ENCODE data around the gene HGF.
"Not testable (repeated sequence)": the region's sequence is repeated elsewhere in the genome, so short reads cannot be mapped to it uniquely, and the experiment has no call there.

The HGF gene

DNA sequence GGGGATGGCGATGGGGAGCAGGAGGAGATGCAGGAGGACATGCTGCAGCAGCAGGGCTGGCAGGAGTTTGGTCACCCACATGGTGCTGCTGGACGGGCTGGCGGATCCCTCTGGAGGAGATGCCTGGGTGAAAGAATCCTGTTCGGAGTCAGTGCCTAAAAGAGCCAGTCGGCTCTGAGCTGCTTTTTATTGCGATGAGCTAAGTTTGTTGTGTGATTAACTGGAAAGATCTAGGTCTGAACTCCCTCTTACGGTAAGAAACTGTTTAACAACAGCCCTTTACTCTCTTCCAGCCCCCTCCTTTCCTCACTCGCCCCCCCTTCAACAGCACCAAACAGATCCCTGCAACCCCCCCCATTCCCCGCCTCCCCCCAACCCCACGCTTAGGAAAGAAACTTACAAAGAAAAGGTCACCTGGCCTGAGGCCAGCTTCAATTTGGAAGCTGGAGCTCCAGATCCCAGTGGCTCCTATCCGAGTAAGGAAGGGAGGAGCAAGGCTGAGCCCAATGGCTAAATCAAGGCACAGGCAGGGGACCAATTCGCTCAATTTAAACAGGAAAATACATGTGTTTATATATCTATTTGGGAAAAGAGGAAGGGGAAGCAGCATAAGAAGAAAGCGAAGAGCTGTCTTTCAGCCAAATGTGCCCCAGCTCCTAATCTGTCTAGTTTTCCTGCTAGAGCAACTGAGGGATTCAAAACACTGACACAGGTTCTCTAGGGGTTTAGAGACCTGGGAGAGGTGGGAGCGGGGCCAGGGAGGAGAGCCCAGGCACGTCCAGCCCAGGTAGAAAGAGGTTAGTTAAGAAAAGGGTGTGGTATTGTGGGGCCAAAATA, at the start of gene HGF:
TSS of gene HGF (minus strand) at position 157 of the 837 bp plus-strand sequence. CDS start at position 81, 76 bp downstream.
- DNase-seq, result no peak

DNA sequence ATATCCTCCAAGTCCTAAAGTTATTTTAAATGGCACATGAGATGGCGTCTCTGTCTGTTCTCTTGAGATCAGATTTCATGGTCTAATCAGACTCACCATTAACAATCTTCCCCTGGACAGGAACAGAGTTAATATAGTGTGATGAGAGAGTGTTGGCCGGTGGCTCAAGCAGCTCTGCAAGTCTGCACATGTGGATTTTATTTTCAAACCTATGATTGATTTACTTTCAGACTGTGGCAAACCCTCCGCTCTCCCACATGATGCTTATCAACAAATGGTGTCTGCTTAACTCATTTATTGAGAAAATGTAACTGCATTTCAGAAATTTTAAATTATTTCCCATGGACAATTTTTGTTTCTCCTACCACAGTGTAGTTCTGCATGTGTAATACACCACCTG, 46.5 kb upstream of the HGF start:
- no peak for DNase-seq

DNA sequence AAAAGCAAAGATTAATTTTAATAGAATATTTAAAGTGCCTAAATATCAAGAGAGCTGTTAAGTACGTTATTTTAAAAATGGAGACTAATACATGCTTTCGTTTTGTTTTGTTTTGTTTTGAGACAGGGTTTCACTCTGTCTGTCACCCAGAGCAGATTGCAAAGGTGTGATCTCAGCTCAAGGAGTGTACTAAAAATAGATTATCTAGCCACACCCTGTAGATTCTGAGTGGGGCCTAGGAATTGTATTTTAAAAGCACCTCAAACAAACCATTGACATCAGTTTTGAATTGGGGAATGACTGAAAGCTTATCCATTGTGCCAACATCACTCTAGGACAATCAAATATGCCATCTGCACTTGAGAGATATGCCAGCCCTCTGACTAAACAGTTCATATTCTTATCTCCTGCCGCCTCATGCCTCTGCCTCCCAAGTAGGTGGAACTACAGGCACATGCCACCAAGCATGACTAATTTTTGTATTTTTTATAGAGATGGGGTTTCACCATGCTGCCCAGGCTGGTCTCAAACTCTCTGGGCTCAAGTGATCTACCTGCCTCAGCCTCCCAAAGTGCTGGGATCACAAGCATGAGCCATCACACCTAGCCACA, 43.1 kb upstream of the HGF start:
- not testable (repeated sequence) for DNase-seq

DNA sequence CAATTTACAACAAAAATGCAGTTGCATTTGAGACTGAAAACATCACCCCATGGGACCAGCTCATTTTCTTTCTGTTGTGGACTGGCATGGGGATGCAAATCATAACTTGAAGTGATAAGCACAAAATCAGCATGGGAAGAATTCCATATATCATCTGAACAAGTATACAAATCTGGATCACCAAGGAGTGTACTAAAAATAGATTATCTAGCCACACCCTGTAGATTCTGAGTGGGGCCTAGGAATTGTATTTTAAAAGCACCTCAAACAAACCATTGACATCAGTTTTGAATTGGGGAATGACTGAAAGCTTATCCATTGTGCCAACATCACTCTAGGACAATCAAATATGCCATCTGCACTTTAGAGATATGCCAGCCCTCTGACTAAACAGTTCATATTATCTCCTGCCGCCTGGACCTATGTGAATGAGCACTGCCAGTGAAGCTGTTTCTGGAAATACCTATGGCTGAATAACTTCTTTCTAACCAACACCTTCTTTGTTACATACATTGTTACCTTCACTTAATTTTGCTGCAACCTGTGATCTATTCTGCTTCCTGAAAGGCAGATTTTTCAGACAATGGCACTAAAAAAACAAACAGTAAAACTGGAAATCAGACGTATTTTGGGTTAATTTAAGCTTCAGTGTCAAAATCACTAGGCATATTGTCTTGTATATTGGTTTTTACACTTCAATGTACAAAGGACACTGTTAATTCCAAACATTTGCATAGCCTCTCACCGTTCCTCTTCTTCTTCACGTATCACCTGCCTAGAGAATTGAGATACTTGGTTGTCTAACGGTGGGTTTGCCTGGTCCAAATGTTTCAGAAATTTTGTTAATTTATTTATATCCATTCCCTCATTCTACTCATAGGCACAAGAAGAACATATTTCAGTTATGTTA, 42.4 kb upstream of the HGF start:
- no peak for DNase-seq

DNA sequence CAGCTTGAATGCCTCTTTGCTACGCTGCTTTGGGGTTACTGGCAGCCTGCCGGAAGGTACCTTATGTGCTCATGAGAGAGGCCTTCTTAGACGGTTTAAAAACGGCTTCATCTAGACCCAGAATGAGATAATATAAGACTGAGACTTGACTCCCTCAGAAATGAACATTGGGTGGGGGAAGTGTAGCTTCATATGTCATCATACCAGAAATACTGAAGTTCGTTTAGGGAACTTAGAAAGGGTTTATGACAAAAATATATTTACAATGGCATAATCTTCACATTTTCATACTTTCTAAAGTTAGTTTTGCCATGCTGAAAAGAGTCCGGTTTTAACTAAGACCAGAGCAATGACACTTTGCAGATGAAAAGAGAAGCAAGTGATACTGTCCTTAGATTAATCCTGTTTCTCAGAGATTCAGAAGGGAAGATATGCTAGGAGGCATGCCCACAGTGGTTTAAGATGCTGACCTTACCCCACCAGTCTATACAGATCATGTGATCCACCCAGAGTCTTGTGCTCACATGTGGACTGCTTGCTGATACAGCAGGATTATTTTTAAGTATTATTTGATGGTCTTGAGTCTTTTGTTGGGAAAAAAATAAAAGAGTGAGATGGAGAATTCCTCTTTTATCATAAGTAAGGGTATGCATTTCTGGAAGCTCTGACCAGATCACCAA, 40.8 kb upstream of the HGF start:
- DNase-seq, result no peak

DNA sequence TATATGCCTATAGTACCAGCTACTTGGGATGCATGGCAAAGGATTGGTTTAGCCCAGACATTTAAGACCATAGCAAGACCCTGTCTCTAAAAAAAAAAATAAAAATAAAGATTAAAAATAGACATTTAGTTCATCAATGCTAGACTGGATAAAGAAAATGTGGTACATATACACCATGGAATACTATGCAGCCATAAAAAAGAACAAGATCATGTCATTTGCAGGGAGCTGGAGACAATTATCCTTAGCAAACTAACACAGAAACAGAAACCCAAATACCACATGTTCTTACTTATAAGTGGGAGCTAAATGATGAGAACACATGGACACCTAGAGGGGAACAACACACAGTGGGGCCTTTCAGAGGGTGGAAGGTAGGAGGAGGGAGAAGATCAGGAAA, 38.5 kb upstream of the HGF start:
- DNase-seq, result not testable (repeated sequence)

DNA sequence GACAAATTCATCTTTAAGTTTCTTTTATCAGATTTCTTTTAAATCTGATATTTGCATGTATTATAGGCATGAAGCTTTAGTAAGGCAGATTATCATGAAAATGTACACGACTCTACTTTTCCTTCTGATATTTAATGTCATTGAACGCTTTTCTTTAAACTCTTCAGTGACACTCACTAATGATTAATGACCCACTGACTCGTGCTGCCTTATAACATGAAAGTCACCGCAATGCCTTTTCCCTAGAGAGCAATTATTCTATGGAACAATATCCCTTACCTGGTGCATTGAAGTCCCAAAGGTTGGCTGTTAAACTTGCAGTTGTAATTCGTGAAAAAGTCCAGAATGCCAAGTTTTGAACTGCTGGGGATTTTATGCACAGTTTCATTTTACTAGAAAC, 33.4 kb upstream of the HGF start:
- DNase-seq, result no peak

DNA sequence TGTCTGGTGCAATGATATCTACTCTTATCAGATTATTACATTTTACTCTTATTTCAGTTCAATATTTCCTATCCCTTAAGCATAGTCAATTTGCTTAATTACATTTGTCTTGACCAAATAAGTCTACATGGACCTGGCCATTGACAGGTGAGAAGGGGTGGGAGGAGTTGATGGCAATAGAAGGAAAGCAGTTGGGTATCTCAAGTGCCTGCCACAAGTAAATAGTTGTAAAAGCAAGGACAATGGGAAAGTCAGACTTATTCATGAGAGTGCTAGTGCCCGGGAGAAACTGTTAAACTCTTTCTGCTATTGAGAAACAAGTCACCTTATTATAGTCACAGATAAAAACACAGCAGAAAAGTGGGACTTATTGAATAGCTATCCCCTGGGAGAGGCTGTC, 32.4 kb upstream of the HGF start:
- no peak for DNase-seq

DNA sequence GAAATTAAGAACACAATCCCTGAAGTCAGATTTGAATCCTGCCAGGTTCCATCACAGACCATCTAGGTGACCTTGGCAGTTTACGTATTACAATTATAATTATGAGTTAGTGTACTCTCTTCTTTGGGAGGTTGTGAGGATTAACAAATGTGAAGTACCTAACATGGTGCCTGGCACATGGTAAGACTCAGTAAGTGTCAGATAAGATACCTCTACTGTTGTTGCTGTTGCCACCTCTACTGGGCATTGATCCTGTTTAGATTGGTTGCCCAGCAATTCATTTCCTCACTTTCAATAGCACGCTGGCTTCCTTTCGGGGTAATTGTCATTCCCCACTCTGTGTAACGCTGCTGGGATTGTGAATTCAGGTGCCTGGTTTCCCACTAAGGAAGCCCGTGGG, 31.7 kb upstream of the HGF start:
- DNase-seq, result no peak

DNA sequence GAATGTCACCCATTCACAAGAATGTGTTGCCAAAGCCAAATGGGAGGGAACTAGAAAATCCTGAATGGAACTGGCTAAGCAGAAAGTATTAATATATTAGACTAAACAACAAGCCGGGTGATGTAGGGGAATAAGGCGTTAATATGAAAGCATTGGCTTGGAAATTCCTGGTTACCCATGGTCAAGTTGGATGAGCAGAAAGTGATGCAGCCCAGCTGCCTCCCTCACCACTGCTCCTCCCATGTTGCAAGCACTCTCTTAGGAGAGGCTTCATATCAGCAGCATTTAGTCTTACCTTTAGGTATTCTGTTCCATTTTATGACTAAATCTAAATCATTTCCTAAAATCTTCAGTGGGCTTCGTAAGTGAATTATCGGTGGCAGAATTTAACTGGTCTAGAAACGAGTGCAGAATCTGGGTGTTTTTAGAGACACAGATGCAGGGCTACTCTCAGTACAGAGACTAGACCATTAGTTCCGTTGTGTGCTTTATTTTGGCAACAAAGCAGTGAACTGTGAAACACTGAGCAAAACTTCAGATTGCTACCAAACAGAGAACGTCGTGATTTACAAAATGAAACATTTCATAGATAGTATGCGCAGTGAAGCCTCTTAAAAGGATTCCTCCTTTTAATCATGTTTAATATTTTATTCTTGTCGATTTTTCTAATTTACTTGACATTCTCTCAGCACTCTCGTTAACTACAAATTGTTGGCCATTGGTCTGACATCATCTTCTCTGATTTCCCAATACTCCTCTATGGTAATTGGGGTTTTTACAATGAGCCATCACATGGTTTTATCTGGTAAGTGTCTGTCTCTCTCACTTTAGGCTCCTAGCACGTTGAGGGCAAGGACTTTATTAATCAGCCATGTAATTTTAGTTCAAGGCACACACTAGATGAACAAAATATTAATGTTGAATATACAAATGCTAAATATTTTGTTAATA, 22.0 kb upstream of the HGF start:
- DNase-seq, result no peak

DNA sequence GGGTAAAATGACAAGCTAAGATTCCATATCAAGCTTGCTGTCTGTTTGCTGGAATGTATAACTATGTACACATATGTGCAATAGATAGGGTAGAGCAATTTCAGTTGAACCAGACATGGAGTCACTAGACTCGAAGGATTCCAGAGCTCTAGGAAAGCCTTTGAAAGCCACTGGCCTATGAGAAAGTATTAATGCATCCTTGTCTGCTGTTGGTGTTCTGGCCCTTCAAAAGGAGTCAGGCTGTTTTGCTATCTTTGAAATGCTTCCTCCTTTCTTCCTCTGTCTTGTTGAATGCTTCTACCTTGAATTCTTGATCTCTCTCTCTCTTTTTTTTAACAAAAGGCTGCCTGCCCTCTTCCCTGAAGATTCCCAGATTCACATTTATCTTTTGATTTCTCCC, 20.8 kb upstream of the HGF start:
- no peak for DNase-seq

DNA sequence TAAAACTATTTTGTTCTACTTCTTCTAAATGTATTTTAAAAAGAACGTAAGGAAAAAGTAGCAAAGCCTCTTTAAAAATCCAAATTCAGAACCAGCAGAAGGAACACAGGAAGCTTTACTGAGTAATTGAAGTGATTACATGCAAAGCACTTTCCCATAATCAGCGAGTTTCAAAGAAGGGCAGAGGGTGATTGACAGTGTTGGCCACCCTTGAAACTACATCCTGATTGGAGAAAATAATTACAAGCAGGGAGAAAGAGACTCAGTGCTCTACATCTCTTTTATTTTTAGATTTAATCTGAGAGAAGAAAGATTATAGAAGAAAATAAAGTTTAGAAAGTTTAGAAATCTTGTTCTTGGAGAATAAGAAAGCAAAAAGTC, 20.3 kb upstream of the HGF start:
- no peak for DNase-seq

DNA sequence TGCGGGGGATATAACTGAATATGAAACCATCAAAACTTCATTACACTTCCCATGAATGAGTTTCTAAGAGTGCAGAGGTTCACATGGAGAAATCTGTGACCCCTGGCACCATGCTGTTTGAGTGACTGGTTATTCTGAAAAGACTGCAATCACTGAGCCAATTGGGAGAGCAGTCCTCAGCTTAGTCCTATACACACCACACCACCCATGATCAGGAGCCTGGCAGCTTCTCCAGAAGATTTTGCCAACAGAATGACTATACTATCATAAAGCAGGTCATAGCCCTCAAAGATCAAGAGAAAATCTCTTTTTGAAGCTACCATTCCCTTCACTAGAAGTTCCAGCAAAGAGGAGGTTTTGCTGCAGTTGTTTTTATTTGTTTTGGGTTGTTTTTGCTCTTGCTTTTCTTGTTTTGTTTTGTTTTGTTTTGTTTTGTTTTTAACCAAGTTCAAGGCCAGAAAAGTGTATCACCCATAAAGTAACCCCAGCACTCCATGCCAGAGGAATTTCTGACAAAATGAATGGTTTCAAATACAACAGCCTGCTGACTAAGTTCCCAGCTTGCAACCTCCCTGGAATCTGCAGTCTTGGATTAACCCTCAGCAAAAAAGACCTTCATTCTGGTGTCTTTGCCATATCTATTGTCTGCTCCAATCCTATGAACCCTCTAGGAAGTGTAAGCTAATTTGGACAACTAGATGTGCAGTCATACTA, 19.7 kb upstream of the HGF start:
- DNase-seq, result no peak

DNA sequence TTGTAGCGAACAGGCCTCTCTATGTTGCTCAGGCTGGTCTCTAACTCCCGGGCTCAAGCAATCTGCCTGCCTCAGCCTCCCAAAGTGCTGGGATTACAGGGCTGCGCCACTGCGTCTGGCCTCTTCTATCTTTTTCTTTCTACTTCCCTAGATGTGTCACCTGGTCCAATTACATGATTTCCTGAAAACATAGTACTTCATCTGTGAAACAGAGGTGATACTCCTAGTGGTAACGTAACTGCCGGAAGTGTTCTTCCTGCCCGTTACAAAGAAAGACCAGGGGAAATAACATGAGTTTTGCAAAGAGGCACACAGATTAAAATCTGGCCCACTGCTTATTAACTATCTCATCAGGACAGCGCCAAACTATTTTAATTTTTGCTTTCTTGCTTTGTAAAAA, 18.4 kb upstream of the HGF start:
- DNase-seq, result no peak

DNA sequence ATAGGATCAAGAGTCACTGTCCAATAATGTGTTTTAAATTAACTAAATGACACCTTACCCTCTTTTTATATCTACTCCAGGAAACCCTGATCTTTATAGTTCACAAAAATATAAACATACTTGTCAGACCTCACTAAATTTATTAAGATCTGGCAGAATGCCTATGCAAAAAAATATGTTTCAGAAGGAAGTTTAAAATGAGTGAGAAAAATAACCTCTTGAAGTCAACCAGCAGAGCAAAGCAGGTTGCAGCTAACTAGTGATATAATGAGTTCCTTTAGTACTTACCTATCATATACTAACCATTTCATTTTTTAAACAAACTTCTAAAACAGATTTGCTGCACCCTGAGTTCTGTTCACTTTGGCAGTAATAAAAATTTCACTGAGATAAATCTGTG, 14.0 kb upstream of the HGF start:
- DNase-seq, result no peak

DNA sequence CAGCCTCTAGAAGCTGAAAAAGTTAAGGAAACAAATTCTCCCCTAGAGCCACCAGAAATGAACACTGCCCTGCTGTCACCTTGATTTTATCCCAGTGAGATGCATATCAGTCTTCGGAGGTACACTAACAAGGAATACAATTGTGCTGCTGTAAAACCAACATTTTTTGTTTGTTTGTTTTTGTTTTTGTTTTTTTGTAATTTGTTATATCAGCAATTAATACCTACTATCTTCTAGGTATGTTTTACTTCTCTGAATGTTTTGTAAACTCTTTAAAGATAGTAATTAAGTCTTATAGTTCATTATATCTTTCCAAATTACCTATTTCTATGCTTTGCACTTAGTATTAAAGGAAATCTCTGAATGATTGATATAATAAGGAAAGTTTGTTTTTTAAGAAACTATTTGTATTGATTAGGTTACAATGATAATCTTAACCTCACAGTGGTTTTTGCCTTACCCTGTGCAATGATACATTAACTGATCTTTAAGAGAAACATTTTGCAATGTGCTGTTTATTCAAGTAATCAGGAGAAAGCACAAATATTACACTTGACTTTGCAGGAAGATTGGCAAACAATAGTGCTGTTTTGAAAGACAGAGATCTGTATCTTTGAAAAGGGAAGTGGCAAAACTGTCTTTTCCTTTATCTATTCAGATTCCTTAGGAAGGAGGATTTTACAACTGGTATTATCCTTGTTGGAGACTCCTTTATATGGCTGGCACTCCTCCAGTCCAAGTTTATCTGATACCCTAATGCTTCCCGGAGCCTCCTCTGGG, 11.3 kb upstream of the HGF start:
- DNase-seq, result no peak

DNA sequence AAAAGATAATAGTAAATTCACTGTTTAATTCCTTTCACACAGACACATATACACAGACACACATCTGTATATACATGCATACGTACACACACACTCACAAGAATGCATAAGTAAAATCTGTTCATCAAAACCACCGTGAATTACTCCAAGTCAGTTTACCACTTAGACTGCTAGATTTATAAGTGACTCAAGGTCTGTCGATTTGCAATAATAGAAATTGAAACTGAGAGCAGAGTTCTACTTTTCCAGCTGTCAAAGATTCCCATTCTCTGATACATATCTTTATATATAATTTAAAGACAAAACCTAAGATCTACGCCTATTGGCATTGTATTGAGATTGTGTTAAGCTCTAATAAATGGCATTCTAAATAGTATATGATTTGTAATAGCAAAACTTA, 9.9 kb upstream of the HGF start:
- no peak for DNase-seq

DNA sequence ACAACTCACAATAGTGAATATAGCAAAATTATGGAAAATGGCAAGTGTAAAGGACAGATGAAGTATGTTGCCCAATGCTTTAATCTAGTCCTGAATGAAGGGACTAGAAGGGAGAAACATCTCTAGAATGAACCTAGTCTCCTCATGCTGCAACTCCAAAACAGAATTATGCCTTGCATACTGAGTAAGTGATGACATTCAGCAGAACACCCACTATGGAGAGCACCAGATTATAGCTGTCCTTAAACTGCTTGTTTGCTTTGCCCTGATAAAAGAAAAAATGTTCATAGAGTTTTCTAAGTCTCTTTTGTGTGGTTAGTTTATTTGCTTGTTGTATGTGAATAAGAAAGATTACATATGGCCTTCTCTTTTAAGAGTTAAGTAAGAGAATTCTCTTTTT, 7.8 kb upstream of the HGF start:
- DNase-seq, result no peak

DNA sequence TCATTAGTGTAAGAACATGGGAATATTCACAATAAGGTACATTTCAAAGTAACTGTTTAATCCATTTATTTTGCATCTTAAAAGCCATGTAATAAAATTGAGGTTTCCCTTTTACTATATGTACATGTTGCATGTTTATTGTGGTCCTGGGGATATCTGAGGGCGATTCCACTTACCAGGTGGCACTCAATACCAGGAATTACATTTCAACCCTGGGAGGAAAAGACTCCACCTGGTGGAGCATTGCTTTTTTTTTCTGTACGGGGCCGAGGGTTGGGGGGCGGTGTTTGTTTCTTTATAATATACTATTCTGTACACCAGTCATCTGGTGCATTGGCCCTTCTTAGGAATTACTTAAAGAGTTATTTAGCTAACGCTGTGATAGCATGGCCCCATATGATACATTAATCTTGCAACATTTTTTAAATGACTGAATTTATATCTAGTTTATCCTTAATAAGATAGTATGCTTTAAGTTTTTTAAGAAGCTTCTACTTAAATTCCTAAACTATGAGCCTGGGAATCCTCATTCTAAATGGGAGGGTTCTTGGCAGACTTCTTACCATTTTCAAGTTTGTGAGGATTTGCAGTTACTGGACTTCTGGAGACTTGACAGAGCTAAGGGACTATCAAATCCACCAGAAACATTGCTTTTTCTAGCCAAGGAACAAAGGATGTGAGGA, 7.2 kb upstream of the HGF start:
- no peak for DNase-seq

DNA sequence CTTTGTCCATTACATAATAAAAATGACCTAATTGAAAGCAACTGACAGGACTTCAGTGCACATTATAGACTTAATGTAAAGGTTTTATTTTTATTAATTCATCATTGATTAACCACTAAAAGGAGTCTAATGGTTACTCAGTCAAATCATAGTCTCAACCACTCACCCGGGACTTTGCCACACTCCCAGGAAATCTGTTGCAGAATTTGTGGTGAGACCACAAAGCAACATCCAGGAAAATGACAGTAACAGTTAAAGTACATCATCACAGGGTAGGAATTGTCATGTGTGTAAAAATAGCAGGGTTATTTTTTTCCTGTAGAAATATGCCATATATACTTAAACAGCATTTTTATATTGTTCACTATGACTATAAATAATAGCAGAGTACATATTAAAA, 6.3 kb upstream of the HGF start:
- DNase-seq, result no peak

All from stimulated activated CD8-positive, alpha-beta memory T cell treated with anti-CD3 and anti-CD28 coated beads, Interleukin-4, amount 100 ng/mL, for 48 hours (primary cell).